GM18526 (cell line): Measurements from ENCODE around the gene TTC8.

Experiments
- POLR2A ChIP-seq: IDR thresholded peaks from 3 replicates; pipeline ENCODE4 v1.6.1; 2011; ENCODE audit not compliant: insufficient read length; ENCODE audit errors: extremely low read depth

TTC8 gene

GRCh38 chr14:88824314-88825077 lies at the start of gene TTC8:
Gene TTC8 (plus strand): TSS chr14:88824651. CDS start chr14:88824708, 57 bp downstream.
- peak; percentile 49 for TF ChIP-seq POLR2A

DNA sequence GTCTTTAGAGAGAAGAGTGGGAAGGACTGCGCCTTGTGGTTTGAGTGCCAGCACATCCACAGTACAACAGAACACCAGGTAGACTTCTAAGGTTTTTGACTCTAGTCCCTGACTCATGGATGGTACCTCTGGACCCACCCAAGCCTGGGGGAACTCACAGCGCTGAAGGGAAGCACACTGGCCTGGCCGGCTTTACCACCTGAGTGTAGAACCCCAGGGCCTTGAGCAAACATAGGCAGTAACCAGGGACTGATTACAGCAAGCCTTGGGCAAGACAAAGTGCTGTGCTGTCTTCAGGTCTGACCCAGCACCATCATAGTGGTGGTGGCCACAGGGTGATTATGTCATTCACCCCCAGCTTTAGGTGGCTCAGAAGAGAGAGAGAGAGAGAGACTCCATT lies 48.9 kb upstream of the TTC8 start:
- TF ChIP-seq POLR2A = no peak

GRCh38 chr14:88785911-88786310 lies 38.5 kb upstream of the TTC8 start:
- no peak for TF ChIP-seq POLR2A

- no peak for TF ChIP-seq POLR2A
Measured at GRCh38 chr14:88786715-88787114, 37.7 kb upstream of the TTC8 start.

DNA sequence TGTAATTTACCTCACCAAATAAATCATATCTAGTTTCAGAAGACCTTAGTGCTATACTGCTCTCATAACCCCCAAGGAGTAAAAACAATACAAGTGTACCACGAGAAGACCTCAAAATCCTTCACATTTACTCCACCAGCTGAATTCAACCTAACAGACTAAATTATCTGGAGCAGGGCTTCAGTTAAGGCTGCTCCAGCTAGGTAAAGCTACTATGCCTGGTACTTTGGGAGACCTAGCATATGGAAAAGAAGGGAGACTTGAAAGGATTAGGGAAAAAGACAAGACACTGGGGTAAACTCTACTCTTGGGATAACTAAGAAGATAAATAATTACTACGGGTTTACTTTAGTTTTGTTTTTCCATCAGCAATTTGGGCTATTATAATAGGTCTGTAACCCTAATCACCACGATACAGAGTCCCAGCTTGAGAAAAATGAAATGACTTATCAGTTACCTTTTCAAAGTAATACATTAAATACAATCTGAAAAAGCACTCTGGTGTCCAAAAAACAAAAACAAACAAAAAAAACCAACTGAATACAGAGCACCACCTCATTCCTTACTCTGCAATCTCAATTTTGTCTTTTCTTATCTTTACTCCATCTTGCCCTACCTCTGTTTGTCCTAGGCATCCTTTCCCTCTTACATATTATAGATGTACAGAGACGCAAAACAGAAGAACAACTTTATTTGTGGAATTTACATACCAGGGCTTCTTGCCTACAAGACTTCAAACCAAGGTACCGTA lies 33.8 kb upstream of the TTC8 start:
- TF ChIP-seq POLR2A = no peak

GRCh38 chr14:88791252-88791621 lies 33.2 kb upstream of the TTC8 start:
- TF ChIP-seq POLR2A = no peak

- no peak for TF ChIP-seq POLR2A
Measured at GRCh38 chr14:88791629-88792472, 32.6 kb upstream of the TTC8 start.

DNA sequence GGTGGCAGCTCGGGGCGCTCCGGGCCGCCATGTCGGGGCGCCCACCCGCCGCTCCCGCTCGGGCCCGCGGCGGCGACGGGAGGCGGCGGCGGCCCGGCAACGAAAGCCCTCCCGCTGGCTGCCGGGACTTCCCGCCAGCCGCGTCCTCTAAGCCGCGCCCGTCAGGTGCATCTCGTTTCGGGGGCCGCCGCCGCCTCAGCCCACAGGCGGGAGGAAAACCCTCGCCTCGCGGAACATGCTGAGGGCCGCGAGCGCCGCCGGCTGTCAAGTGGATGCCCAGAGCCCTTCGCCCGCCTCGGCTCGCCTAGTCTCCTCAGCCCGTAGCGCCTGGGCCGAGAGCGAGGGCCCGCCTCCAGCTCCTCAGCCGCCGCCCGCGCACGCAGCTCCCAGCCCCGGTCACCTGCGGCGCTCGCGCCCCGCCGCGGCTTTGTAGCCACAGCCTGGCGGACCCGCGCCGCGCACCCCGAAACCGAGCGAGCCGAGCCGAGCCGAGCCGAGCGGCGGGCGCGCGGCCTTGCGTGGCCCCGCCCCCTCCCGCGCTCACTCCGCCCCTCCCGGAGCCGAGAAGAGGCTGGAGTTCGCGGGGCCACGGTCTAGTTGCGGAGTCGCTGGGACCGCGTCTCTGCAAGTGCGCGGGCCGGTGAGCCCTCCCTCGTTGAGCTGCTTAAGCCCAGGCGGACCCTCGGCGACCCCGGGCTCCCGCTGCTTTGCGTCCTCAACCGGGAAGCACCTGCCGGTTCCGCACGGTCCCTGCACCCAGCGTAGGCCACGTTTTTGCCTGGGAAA lies 31.8 kb upstream of the TTC8 start, which contains the start of gene EML5:
Gene EML5 (minus strand): TSS at position 481 of the 786 bp plus-strand sequence. CDS start 450 bp downstream, at position 31.
- no peak for TF ChIP-seq POLR2A

- no peak for TF ChIP-seq POLR2A
Measured at GRCh38 chr14:88793259-88793625, 31.2 kb upstream of the TTC8 start.

DNA sequence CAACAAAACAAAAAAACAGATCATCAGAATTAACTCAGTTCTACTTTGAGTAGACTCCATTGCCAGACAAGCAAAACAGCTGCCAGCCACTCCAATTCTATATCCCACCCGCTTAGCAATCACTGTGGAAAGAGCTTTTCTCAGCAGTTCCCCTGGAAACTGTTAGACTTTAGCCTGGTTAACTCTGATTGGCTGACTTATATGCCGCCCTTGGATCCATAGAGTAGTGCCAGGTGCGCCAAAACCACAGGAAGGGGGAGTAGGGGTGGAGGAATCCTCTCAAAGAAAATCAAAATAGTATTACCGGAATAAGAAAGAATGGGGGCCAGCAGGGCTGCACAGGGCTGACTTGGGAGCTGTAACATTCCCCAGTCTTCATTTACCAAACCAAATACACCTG lies 26.3 kb upstream of the TTC8 start:
- no peak for TF ChIP-seq POLR2A

- no peak for TF ChIP-seq POLR2A
Measured at GRCh38 chr14:88799522-88799921, 24.9 kb upstream of the TTC8 start.

GRCh38 chr14:88802596-88802995 lies 21.9 kb upstream of the TTC8 start:
- TF ChIP-seq POLR2A = no peak

DNA sequence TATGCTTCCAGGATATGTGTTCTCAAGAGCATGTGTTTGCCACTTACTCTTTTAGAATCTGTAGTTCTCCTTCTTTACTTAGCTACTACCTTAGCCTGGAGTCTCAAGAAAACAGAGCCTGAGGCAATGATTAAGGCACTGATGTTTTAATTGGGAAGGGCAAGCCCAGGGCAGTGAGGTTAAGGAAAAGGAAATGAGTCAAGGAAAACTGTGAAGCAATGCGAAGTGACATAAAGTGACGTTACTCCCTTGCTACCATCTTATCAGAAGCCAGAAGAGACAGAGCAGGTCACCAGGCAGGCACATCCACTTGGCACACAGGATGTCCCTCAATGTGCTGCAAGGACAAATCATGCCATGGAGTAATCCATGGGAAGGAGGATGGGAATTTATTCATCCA lies 20.4 kb upstream of the TTC8 start:
- TF ChIP-seq POLR2A = no peak

- no peak for TF ChIP-seq POLR2A
Measured at GRCh38 chr14:88804477-88804876, 20.0 kb upstream of the TTC8 start.

GRCh38 chr14:88808359-88808758 lies 16.1 kb upstream of the TTC8 start:
- no peak for TF ChIP-seq POLR2A
